B cell (primary cell): ENCODE data around the gene WWC1. TPM values are rescaled to one million over a fixed set of nuclear protein-coding genes. Genes with fewer than 3 reads are reported as not detected.

Experiments used
- ATAC-seq: fragments of 200-7000 bp; cut with Tn5 transposase; one replicate; pipeline ENCODE4 v1.10.0; 2021; ENCODE audit warnings: low read depth, mild to moderate bottlenecking, moderate number of reproducible peaks, moderate library complexity
- CTCF ChIA-PET: fragments of 350-600 bp; sonication (Branson Sonifier 250); formaldehyde crosslinking; loops from one replicate; lab custom pipeline; 2021; ENCODE audit warnings: antibody characterized with exemption, inconsistent platforms; lab: Charles Lee
- POLR2A ChIA-PET: fragments of 350-600 bp; sonication (Branson Sonifier 250); formaldehyde crosslinking; loops from one replicate; lab custom pipeline; 2021; ENCODE audit warnings: antibody characterized with exemption; lab: Charles Lee
- DNase-seq: peaks from one replicate; pipeline ENCODE4 v3.0.0; 2013
- H2AFZ ChIP-seq: 2 replicates; pipeline ENCODE4 v1.6.1; 2012; ENCODE audit warnings: mild to moderate bottlenecking, low read depth, low read length; ENCODE audit not compliant: insufficient read depth, poor library complexity, severe bottlenecking
- H3K27ac ChIP-seq, 2 donors: 1 replicate in 1 of 2; 2 replicates in 1 of 2; pipeline ENCODE4 v1.5.1; 2012 to 2013; ENCODE audit warnings: low read length in 2 of 2, mild to moderate bottlenecking in 2 of 2, moderate library complexity in 1 of 2
- H3K27me3 ChIP-seq, 4 experiments: fragments of 200-600 bp in 1 of 4; sonication (generic) in 1 of 4; replicated peaks in 1 of 4; 1 replicate in 2 of 4; 2 replicates in 2 of 4; pipeline versions ENCODE4 v1.6.1 to v1.7.0; 2013 to 2016; ENCODE audit warnings: low read length in 3 of 4, mild to moderate bottlenecking in 2 of 4, mixed read lengths in 1 of 4, moderate library complexity in 1 of 4; ENCODE audit not compliant: insufficient read depth in 4 of 4, control insufficient read depth in 3 of 4; ENCODE audit errors: control extremely low read depth in 1 of 4
- H3K36me3 ChIP-seq, 2 experiments: replicated peaks in 1 of 2; 1 replicate in 1 of 2; 2 replicates in 1 of 2; pipeline versions ENCODE4 v1.6.1 to v1.7.1; 2013; ENCODE audit warnings: low read length in 1 of 2; ENCODE audit not compliant: insufficient read depth in 2 of 2, control insufficient read depth in 1 of 2; ENCODE audit errors: control extremely low read depth in 1 of 2, extremely low read depth in 1 of 2
- H3K4me1 ChIP-seq, 2 donors: fragments of 200-600 bp in 1 of 2; sonication (generic) in 1 of 2; 1 replicate in 1 of 2; 2 replicates in 1 of 2; pipeline versions ENCODE4 v1.5.1 to v1.6.1; 2013 to 2017; ENCODE audit warnings: low read length in 2 of 2; ENCODE audit not compliant: control insufficient read depth in 2 of 2, insufficient read depth in 2 of 2
- H3K4me2 ChIP-seq: replicated peaks from 2 replicates; pipeline ENCODE3; 2012; ENCODE audit warnings: mild to moderate bottlenecking, low read depth, low read length; ENCODE audit not compliant: poor library complexity, severe bottlenecking
- H3K4me3 ChIP-seq, 5 experiments: fragments of 200-600 bp in 1 of 5; sonication (generic) in 1 of 5; 1 replicate in 3 of 5; 2 replicates in 2 of 5; pipeline versions ENCODE4 v1.5.1 to v1.7.0; 2011 to 2016; ENCODE audit warnings: low read length in 4 of 5, mild to moderate bottlenecking in 4 of 5, low read depth in 2 of 5, control low read depth in 1 of 5, moderate library complexity in 1 of 5; ENCODE audit not compliant: insufficient read depth in 1 of 5; ENCODE audit errors: control extremely low read depth in 1 of 5, extremely low read depth in 1 of 5
- H3K79me2 ChIP-seq: fragments of 200-600 bp; sonication (generic); one replicate; pipeline ENCODE4 v1.6.0; 2016; ENCODE audit warnings: low read length; ENCODE audit not compliant: control insufficient read depth, insufficient read depth
- H3K9ac ChIP-seq: fragments of 200-600 bp; sonication (generic); 2 replicates; pipeline ENCODE4 v1.6.1; 2017; ENCODE audit warnings: mild to moderate bottlenecking, low read length, moderate library complexity
- H3K9me3 ChIP-seq, 3 donors: one replicate each; pipeline versions ENCODE4 v1.6.1 to v1.7.1; 2013; ENCODE audit warnings: low read length in 2 of 3; ENCODE audit not compliant: control insufficient read depth in 2 of 3, insufficient read depth in 1 of 3; ENCODE audit errors: control extremely low read depth in 1 of 3
- H4K20me1 ChIP-seq: 2 replicates; pipeline ENCODE4 v1.6.0; 2012; ENCODE audit warnings: mild to moderate bottlenecking, low read length; ENCODE audit not compliant: insufficient read depth, control insufficient read depth, poor library complexity, severe bottlenecking
- H3K27ac Mint-ChIP-seq: one replicate; pipeline ENCODE4 v1.8.0; 2021; ENCODE audit warnings: mixed read lengths
- H3K27me3 Mint-ChIP-seq: one replicate; pipeline ENCODE4 v1.8.0; 2021; ENCODE audit warnings: mixed read lengths
- H3K4me1 Mint-ChIP-seq: one replicate; pipeline ENCODE4 v1.8.0; 2021; ENCODE audit warnings: mixed read lengths
- H3K4me3 Mint-ChIP-seq: one replicate; pipeline ENCODE4 v1.8.0; 2021; ENCODE audit warnings: mixed read lengths
- H3K9me3 Mint-ChIP-seq: one replicate; pipeline ENCODE4 v1.8.0; 2022; ENCODE audit warnings: mixed read lengths; ENCODE audit not compliant: insufficient read depth
- CTCF ChIP-seq: fragments of 200-600 bp; IDR thresholded peaks from one replicate; pipeline ENCODE4 v1.8.0; 2022; ENCODE audit warnings: antibody characterized with exemption, mild to moderate bottlenecking
- EZH2 ChIP-seq: IDR thresholded peaks from 2 replicates; pipeline ENCODE4 v1.6.1; 2012; ENCODE audit warnings: borderline replicate concordance, low read depth, mild to moderate bottlenecking, moderate library complexity, low read length; ENCODE audit not compliant: insufficient read depth, poor library complexity, severe bottlenecking
- WGBS: methylation state at CpG from one replicate; pipeline ENCODE4 v1.1.5; 2013; ENCODE audit warnings: missing lambda C conversion rate; ENCODE audit not compliant: insufficient coverage; 5-methylcytosine and 5-hydroxymethylcytosine counted together
- intact Hi-C: fragments of 100-400 bp; cut with micrococcal nuclease; formaldehyde crosslinking; loops from one replicate; pipeline ENCODE4 v1.10.0; 2022
- polyA plus RNA-seq: library from polyadenylated mRNA; depleted of rRNA; stranded (reverse); fragments of >200 nt; gene quantifications from 2 replicates; pipeline ENCODE4 v1.2.3, GENCODE V29; 2012
- total RNA-seq, 2 donors: library from RNA; stranded (reverse); fragments of 120-200 nt in 1 of 2; gene quantifications; 1 replicate in 1 of 2; 2 replicates in 1 of 2; pipeline versions ENCODE4 v1.2.3 to v1.2.4, GENCODE V29; 2013 to 2022

The WWC1 gene
- total and polyA plus RNA-seq, 2 donors (not counting 1 experiment from before 2014, with no cell fraction given): 1.5 to 2.0 TPM

DNA sequence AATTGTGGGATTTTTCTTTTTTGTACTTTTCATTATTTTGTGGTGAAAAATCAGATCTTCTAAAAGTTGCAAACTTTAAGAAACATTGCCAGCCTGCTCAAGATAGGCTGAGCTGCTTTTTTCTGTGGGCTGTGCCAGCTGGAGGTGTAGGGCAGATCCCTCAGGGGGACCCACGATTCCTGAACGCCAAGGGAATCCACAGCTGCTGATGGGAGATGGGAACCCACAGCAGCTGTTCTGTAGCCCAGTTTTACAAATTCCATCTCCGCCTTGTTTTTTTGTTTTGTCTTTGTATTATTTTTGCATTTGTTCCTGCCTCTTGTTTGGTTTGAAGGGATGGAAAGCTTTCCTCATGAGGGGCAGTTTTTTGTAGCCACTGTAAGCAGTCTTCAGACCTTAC lies 91.0 kb downstream of the WWC1 start:
- ChIA-PET CTCF (interaction anchor here (0.7 kb wide), 1 partner anchor 612 kb away, joined by 3 read pairs; no protein-coding TSS in a partner anchor), POLR2A (no interaction called here)
- H4K20me1 ChIP-seq: no peaks in the 10 kb centered on the region
- TF ChIP-seq EZH2 (no peak), CTCF (no peak)
- Mint-ChIP-seq H3K27ac (no peak overlapping the region), H3K4me1 (peaks cover 5% of the 10 kb centered on the region), H3K27me3 (no peaks in the 10 kb centered on the region), H3K4me3 (no peak overlapping the region), H3K9me3 (peaks cover 4% of the 10 kb centered on the region)
- H3K36me3 ChIP-seq: no peaks in the 10 kb centered on the region
- H3K4me3 ChIP-seq: no peak overlapping the region
- intact Hi-C loops: no loop called here
- H3K9me3 ChIP-seq: peaks cover 0 to 7% (median 0%) of the 10 kb centered on the region in 3 donors
- no peak overlapping the region for H2AFZ ChIP-seq
- no peaks in the 10 kb centered on the region for H3K4me1 ChIP-seq
- no peaks in the 10 kb centered on the region for H3K79me2 ChIP-seq
- no peak overlapping the region for H3K9ac ChIP-seq
- no peak overlapping the region for H3K27ac ChIP-seq
- H3K4me2 ChIP-seq: no peak overlapping the region
- ATAC-seq: no peak
- DNase-seq: no peak
- 96% methylated on average over 2 of the region's 3 CpGs for WGBS
- H3K27me3 ChIP-seq: no peaks in the 10 kb centered on the region

DNA sequence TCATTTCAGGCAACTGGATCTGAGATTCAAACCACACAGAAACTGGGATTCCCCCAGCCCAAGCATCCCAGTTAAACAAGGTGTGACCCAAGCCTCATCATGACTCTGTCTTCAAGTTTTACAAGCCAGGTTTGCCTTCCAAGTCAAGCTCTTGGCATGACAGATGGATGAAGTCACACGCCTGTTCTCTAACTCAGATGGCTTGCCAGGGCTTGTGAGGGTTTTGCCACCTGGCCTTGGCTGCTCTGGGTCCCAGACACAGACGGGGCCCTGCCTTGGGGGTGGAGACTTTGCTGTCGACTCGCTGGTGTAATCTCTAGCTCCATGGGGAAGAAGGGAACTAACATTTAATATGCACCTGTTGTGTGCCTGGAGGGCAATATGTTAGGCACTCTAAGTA lies 99.0 kb downstream of the WWC1 start:
- DNase-seq: no peak
- Histone ChIP-seq H2AFZ (no peak overlapping the region), H3K9me3 (peaks cover 0 to 6% (median 0%) of the 10 kb centered on the region in 3 donors), H4K20me1 (no peaks in the 10 kb centered on the region), H3K36me3 (no peaks in the 10 kb centered on the region), H3K4me2 (no peak overlapping the region), H3K9ac (no peak overlapping the region), H3K27ac (no peak overlapping the region), H3K27me3 (no peaks in the 10 kb centered on the region), H3K4me3 (no peak overlapping the region), H3K79me2 (no peaks in the 10 kb centered on the region), H3K4me1 (no peaks in the 10 kb centered on the region)
- ATAC-seq: no peak
- Mint-ChIP-seq H3K27me3 (no peaks in the 10 kb centered on the region), H3K4me3 (no peak overlapping the region), H3K4me1 (no peaks in the 10 kb centered on the region), H3K27ac (no peak overlapping the region), H3K9me3 (peaks cover 8% of the 10 kb centered on the region)
- POLR2A ChIA-PET: no interaction called here
- intact Hi-C loops: no loop called here
- WGBS: 100% methylated on average over 2 of the region's 4 CpGs
- no peak for TF ChIP-seq EZH2
- TF ChIP-seq CTCF: no peak
- CTCF ChIA-PET: no interaction called here
